Retinal pigment epithelial cell (primary cell): ENCODE results near the gene ZC3HAV1L.
"Not testable (repeated sequence)": the region's sequence is repeated elsewhere in the genome, so short reads cannot be mapped to it uniquely, and the experiment has no call there.

Source experiments
- DNase-seq: peaks from one replicate; pipeline ENCODE4 v3.0.0-alpha.2; 2010; ENCODE audit warnings: low read depth
- H3K4me3 ChIP-seq: 2 replicates; pipeline ENCODE4 v1.5.1; 2011; ENCODE audit warnings: mild to moderate bottlenecking, low read length, control low read depth, moderate library complexity
- TF ChIP-seq, protein P1 (sequence below): conservative IDR thresholded peaks from 2 replicates; pipeline ENCODE4 v1.5.1; 2011; ENCODE audit warnings: low read depth, low read length, control low read depth, inconsistent platforms

Gene ZC3HAV1L

GRCh38 chr7:138982204-138982623 is 53.6 kb downstream of the ZC3HAV1L start:
- TF ChIP-seq, protein P1, sequence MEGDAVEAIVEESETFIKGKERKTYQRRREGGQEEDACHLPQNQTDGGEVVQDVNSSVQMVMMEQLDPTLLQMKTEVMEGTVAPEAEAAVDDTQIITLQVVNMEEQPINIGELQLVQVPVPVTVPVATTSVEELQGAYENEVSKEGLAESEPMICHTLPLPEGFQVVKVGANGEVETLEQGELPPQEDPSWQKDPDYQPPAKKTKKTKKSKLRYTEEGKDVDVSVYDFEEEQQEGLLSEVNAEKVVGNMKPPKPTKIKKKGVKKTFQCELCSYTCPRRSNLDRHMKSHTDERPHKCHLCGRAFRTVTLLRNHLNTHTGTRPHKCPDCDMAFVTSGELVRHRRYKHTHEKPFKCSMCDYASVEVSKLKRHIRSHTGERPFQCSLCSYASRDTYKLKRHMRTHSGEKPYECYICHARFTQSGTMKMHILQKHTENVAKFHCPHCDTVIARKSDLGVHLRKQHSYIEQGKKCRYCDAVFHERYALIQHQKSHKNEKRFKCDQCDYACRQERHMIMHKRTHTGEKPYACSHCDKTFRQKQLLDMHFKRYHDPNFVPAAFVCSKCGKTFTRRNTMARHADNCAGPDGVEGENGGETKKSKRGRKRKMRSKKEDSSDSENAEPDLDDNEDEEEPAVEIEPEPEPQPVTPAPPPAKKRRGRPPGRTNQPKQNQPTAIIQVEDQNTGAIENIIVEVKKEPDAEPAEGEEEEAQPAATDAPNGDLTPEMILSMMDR, result no peak
- DNase-seq, result no peak
- peak overlapping the region; percentile 58 for H3K4me3 ChIP-seq

- DNase-seq, result no peak
- TF ChIP-seq, protein P1, result no peak
- peak within 1 kb of the TSS; percentile 83 for H3K4me3 ChIP-seq
Observed at GRCh38 chr7:138981332-138982203, 54.3 kb downstream of the ZC3HAV1L start, which contains the start of gene KIAA1549. Gene KIAA1549, minus strand, starts transcription at chr7:138981389. Its CDS starts 120 bp downstream, at chr7:138981269.

DNA sequence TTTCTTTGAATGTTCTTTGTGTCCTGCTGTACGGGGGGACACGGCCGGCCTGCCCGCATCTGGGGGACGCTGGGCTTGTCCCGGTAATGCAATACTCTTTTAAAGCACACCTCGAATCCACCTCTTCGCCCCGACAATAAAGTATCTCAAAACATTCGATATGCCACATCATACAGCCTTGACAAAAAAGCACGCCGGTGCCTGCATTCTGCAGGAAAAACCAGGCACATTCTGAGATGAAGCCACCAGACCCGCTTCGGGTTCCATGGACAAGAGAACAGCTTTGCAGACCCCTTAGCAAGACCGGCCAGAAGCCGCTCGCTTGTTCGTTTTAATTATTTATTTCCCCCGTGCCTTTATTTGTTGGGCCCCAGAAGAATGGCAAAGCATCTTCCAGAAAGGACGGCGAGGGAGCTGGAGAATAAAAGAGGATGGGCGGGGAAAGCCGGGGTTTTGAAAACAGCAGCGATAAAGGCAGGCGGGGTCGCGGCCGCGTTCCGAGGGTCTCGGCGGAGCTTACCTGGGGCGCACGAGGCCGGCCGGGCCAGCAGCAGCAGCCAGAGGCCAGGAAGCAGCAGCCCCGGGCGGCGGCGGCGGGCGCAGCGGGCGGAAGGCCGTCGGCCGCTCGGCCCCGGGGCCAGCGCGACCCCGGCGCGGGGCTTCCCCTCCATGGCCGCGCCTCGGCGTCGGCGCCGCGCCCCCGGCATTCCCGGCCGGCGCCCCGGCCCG is 55.1 kb downstream of the ZC3HAV1L start:
- peak overlapping the region; percentile 83 for H3K4me3 ChIP-seq
- TF ChIP-seq, protein P1, result no peak
- no peak for DNase-seq

DNA sequence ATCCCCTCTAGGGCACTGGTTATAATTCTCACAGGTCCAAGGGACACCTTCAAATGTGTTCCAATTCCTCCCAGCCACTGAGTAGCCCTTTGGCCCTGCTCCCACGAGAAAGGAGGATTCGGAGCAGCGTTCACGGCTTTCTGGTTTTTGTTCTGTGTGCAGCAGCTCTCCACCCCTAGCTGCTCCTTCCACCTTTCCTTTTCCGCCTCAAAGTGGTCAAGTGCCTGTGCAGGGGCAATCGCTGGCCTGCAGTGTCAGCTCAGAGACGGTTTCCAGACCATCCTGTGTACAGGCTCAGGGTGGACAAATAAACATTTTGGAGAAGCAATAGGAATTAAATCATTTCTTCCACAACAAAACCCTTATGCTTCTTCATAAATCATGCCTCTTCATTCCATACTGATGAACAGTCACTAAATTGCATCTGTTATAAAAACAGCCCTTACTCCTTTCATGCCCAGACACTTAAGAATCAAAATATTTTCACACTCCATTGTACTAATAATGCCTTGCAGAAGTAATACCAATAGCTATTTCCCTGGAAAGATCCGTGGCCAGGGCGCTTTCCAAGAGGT is 55.8 kb downstream of the ZC3HAV1L start:
- H3K4me3 ChIP-seq, result peak overlapping the region; percentile 83
- no peak for DNase-seq

GRCh38 chr7:138979226-138979979 is 56.4 kb downstream of the ZC3HAV1L start:
- no peak for DNase-seq
- peak overlapping the region; percentile 83 for H3K4me3 ChIP-seq
- TF ChIP-seq, protein P1, result peak; percentile 34

More for the DNA sequence above, 55.8 kb downstream of the ZC3HAV1L start:
- TF ChIP-seq, protein P1, result no peak

DNA sequence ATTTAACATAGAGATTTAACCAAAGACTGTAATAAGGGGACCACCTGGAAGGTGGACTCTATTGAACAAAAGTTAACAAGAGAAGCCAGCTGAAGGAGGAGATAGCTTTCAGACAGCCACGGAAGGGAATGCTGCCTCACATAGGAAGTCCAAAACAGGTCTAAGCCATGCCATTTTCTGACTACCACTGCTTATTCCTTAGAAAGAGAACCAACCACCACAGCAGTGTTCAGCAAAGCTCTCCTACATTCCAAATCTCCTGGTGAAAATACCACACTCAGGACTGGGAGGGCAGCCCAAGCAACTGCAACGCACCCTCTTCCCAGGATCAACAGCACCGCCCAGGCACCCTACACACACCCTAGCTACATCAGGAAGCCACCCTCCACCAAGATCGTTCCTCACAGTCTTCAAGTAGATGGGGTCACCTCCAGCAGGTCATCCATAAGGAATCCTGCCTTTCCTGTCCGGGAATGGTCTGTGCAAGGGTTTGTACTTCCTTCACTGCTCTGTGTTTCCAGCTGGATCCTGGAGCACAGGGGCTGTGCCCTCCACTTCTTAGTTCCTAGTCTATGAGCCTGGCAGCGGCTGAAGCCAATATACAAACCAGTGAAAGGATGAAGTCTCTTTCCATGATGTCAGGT is 57.2 kb downstream of the ZC3HAV1L start:
- no peak overlapping the region for H3K4me3 ChIP-seq
- DNase-seq, result no peak
- TF ChIP-seq, protein P1, result no peak

GRCh38 chr7:138976161-138976560 is 59.7 kb downstream of the ZC3HAV1L start:
- not testable (repeated sequence) for DNase-seq, H3K4me3 ChIP-seq
